Liver (tissue), 9 donors: ENCODE data around the gene NARF. TPM values are rescaled to one million over a fixed set of nuclear protein-coding genes. Genes with fewer than 3 reads are reported as not detected.

Experiments
- DNase-seq: peaks from one replicate; pipeline ENCODE4 v3.0.0-alpha.2; 2017; ENCODE audit warnings: low spot score
- H3K27ac ChIP-seq, 2 donors: one replicate each; pipeline ENCODE4 v1.7.0; 2013; ENCODE audit warnings: inconsistent platforms in 2 of 2, low read length in 2 of 2, control low read depth in 1 of 2, low read depth in 1 of 2, mild to moderate bottlenecking in 1 of 2
- H3K27me3 ChIP-seq, 4 donors: one replicate each; pipeline versions ENCODE4 v1.6.1 to v1.7.0; 2013; ENCODE audit warnings: low read length in 3 of 4, inconsistent platforms in 1 of 4, mild to moderate bottlenecking in 1 of 4, moderate library complexity in 1 of 4; ENCODE audit not compliant: control insufficient read depth in 4 of 4, insufficient read depth in 4 of 4
- H3K36me3 ChIP-seq, 4 donors: one replicate each; pipeline versions ENCODE4 v1.6.1 to v1.7.0; 2013; ENCODE audit warnings: low read length in 3 of 4, mild to moderate bottlenecking in 3 of 4, low read depth in 1 of 4, moderate library complexity in 1 of 4; ENCODE audit not compliant: control insufficient read depth in 4 of 4, insufficient read depth in 3 of 4
- H3K4me1 ChIP-seq, 4 donors: one replicate each; pipeline versions ENCODE4 v1.6.1 to v1.7.0; 2013; ENCODE audit warnings: low read length in 3 of 4, mild to moderate bottlenecking in 3 of 4, moderate library complexity in 1 of 4; ENCODE audit not compliant: control insufficient read depth in 4 of 4, insufficient read depth in 4 of 4
- H3K4me3 ChIP-seq, 3 donors: one replicate each; pipeline versions ENCODE4 v1.6.1 to v1.7.0; 2013; ENCODE audit warnings: low read length in 3 of 3, control low read depth in 1 of 3, low read depth in 1 of 3, mild to moderate bottlenecking in 1 of 3
- H3K9ac ChIP-seq, 2 donors: one replicate each; pipeline ENCODE4 v1.7.0; 2013; ENCODE audit warnings: low read length in 2 of 2, mild to moderate bottlenecking in 2 of 2, moderate library complexity in 2 of 2, control low read depth in 1 of 2, low read depth in 1 of 2
- H3K9me3 ChIP-seq, 4 donors: one replicate each; pipeline versions ENCODE4 v1.6.1 to v1.7.0; 2013; ENCODE audit warnings: low read length in 3 of 4; ENCODE audit not compliant: control insufficient read depth in 4 of 4
- ATF3 ChIP-seq: IDR thresholded peaks from 2 replicates; pipeline ENCODE4 v1.6.1; 2016; ENCODE audit warnings: antibody characterized with exemption
- EGR1 ChIP-seq, 2 donors: IDR thresholded peaks; 2 replicates each; pipeline ENCODE4 v1.6.1; 2016 to 2018; ENCODE audit warnings: antibody characterized with exemption in 2 of 2, low read depth in 2 of 2
- FOXA2 ChIP-seq: IDR thresholded peaks from 2 replicates; pipeline ENCODE4 v1.6.1; 2016; ENCODE audit warnings: antibody characterized with exemption
- GABPA ChIP-seq, 2 donors: IDR thresholded peaks in 1 of 2; conservative IDR thresholded peaks in 1 of 2; 2 replicates each; pipeline ENCODE4 v1.6.1; 2016; ENCODE audit warnings: antibody characterized with exemption in 2 of 2, mild to moderate bottlenecking in 1 of 2, moderate library complexity in 1 of 2
- HNF4A ChIP-seq, 2 donors: conservative IDR thresholded peaks; 2 replicates each; pipeline ENCODE4 v1.6.1; 2016; ENCODE audit warnings: antibody characterized with exemption in 2 of 2, mild to moderate bottlenecking in 2 of 2
- HNF4G ChIP-seq: IDR thresholded peaks from 2 replicates; pipeline ENCODE4 v1.6.1; 2016; ENCODE audit warnings: antibody characterized with exemption
- NR2F2 ChIP-seq: IDR thresholded peaks from 2 replicates; pipeline ENCODE4 v1.6.1; 2016; ENCODE audit warnings: antibody characterized with exemption
- REST ChIP-seq: IDR thresholded peaks from 2 replicates; pipeline ENCODE4 v1.6.1; 2016; ENCODE audit warnings: antibody characterized with exemption, mild to moderate bottlenecking
- RXRA ChIP-seq, 2 donors: IDR thresholded peaks; 2 replicates each; pipeline ENCODE4 v1.6.1; 2017 to 2018; ENCODE audit warnings: antibody characterized with exemption in 2 of 2, mild to moderate bottlenecking in 1 of 2
- SP1 ChIP-seq: IDR thresholded peaks from 2 replicates; pipeline ENCODE4 v1.6.1; 2018; ENCODE audit warnings: antibody characterized with exemption, mild to moderate bottlenecking
- TAF1 ChIP-seq: conservative IDR thresholded peaks from 2 replicates; pipeline ENCODE4 v1.6.1; 2016; ENCODE audit warnings: antibody characterized with exemption, mild to moderate bottlenecking
- YY1 ChIP-seq: IDR thresholded peaks from 2 replicates; pipeline ENCODE4 v1.6.1; 2016; ENCODE audit warnings: antibody characterized with exemption, mild to moderate bottlenecking
- WGBS: extraction: QIAGEN DNeasy Blood & Tissue Kit; methylation state at CpG from one replicate; pipeline ENCODE4 v1.1.7; 2013; 5-methylcytosine and 5-hydroxymethylcytosine counted together
- polyA plus RNA-seq, 2 donors: library from polyadenylated mRNA; stranded (reverse) in 1 of 2; unstranded in 1 of 2; fragments of 200-250 nt in 1 of 2; fragments of >200 nt in 1 of 2; fragmentation: Nextera tagmentation in 1 of 2; extraction: Ambion mirVana in 1 of 2; gene quantifications; one replicate each; pipeline versions ENCODE4 v1.2.1 to v1.2.3, GENCODE V29; 2013 to 2015
- total RNA-seq, 2 donors: library from RNA; depleted of rRNA; stranded (reverse); fragments of >200 nt; gene quantifications; one replicate each; pipeline ENCODE4 v1.2.3, GENCODE V29; 2014
- donor health status: healthy.
- donor health status: healthy.
- donor health status: healthy.
- donor health status: healthy.
- donor health status: healthy.

The NARF gene
- total and polyA plus RNA-seq, 4 donors: 19.8 to 87.5 (median 26.2) TPM

- Histone ChIP-seq H3K27me3 (no peaks in the 10 kb centered on the region), H3K4me1 (peaks cover 4 to 14% (median 7%) of the 10 kb centered on the region in 4 donors), H3K36me3 (peaks cover 0 to 9% (median 3%) of the 10 kb centered on the region in 4 donors), H3K9me3 (no peaks in the 10 kb centered on the region), H3K4me3 (no peak overlapping the region), H3K9ac (no peak overlapping the region), H3K27ac (no peak overlapping the region)
- DNase-seq: no peak
- TF ChIP-seq NR2F2 (no peak), GABPA (IDR thresholded peaks at IDR 0.05 in 1 of 2, conservative IDR thresholded peaks at IDR 0.05 in 1 of 2) (no peak), ATF3 (no peak), RXRA (IDR thresholded peaks at IDR 0.05) (no peak), TAF1 (no peak), FOXA2 (no peak), YY1 (no peak), EGR1 (IDR thresholded peaks at IDR 0.05; ENCODE audit: low read depth in 2 of 2) (no peak), HNF4G (no peak), REST (no peak), SP1 (no peak), HNF4A (conservative IDR thresholded peaks at IDR 0.05) (no peak)
- 87% methylated on average over 43 of the region's 43 CpGs for WGBS
Measured at GRCh38 chr17:82435601-82436583, 22.6 kb upstream of the NARF start.

GRCh38 chr17:82436601-82437324, 21.8 kb upstream of the NARF start:
- no peak for DNase-seq
- H3K9me3 ChIP-seq: no peaks in the 10 kb centered on the region
- no peaks in the 10 kb centered on the region for H3K27me3 ChIP-seq
- H3K4me1 ChIP-seq: peaks cover 4 to 14% (median 7%) of the 10 kb centered on the region in 4 donors
- H3K36me3 ChIP-seq: peaks cover 0 to 9% (median 4%) of the 10 kb centered on the region in 4 donors
- TF ChIP-seq REST: no peak
- TF ChIP-seq RXRA (IDR thresholded peaks at IDR 0.05): peak in 1 of 2 donors; percentile 24
- no peak overlapping the region for H3K27ac ChIP-seq
- no peak overlapping the region for H3K9ac ChIP-seq
- 78% methylated on average over 36 of the region's 36 CpGs for WGBS
- no peak overlapping the region for H3K4me3 ChIP-seq
